Measurements from ENCODE around the gene TXNDC17.

DNA sequence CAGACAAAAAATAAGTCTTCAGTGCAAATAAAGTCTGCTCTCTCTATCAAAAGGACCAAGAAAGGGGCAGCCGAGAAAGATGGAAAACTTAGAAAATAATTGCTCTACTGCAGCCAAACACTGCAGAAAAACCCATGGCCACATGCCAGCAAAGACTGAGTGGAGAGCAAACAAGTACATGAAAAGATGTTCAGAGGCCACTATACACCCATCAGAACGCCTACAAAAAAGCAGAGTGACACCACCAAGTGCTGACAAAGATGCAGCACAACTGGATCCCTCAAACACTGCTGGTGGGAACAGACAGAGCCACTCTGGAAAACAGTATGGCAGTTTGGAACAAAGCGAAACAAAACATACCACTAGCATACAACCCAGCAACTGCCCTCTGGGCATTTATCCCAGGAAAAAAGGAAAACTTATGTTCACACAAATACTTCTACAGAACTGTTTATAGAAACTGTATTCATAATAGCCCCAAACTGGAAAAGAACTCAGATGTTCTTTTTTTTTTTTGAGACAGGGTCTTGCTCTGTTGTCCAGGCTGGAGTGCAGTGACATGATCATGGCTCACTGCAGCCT lies 37.0 kb upstream of the TXNDC17 start:
- TF ChIP-seq, protein P1, sequence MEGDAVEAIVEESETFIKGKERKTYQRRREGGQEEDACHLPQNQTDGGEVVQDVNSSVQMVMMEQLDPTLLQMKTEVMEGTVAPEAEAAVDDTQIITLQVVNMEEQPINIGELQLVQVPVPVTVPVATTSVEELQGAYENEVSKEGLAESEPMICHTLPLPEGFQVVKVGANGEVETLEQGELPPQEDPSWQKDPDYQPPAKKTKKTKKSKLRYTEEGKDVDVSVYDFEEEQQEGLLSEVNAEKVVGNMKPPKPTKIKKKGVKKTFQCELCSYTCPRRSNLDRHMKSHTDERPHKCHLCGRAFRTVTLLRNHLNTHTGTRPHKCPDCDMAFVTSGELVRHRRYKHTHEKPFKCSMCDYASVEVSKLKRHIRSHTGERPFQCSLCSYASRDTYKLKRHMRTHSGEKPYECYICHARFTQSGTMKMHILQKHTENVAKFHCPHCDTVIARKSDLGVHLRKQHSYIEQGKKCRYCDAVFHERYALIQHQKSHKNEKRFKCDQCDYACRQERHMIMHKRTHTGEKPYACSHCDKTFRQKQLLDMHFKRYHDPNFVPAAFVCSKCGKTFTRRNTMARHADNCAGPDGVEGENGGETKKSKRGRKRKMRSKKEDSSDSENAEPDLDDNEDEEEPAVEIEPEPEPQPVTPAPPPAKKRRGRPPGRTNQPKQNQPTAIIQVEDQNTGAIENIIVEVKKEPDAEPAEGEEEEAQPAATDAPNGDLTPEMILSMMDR (IDR thresholded peaks at IDR 0.05; ENCODE audit: insufficient read depth, low read length, poor library complexity, severe bottlenecking): no peak
- no peak for TF ChIP-seq EZH2phosphoT487 (conservative IDR thresholded peaks at IDR 0.05; ENCODE audit: low read length)

Data from SU-DHL-6 (cell line).